GM12878 (cell line): ENCODE data around the gene INSC. TPM values are rescaled to one million over a fixed set of nuclear protein-coding genes. Genes with fewer than 3 reads are reported as not detected.

Experiments used
- ATAC-seq: fragments of 200-7000 bp; cut with Tn5 transposase; 3 replicates; pipeline ENCODE4 v1.9.1; 2020; ENCODE audit warnings: mild to moderate bottlenecking, moderate library complexity
- BruUV-seq: library from RNA; stranded (reverse); fragments of 400-500 nt; replicated peaks from 2 replicates; lab custom pipeline; 2021; lab: Mats Ljungman, UMichigan
- CTCF ChIA-PET: fragments of 300-600 bp; sonication (Branson Sonifier 250); formaldehyde crosslinking; extraction: SDS; loops from one replicate; lab custom pipeline; 2021; ENCODE audit warnings: inconsistent platforms; lab: Yijun Ruan, JAX
- POLR2A ChIA-PET: fragments of 350-600 bp; formaldehyde crosslinking; extraction: SDS; loops from one replicate; lab custom pipeline; 2021; ENCODE audit warnings: inconsistent platforms; lab: Charles Lee
- RAD21 ChIA-PET: fragments of 300-600 bp; sonication (Branson Sonifier 250); formaldehyde crosslinking; loops from one replicate; lab custom pipeline; 2023; ENCODE audit warnings: antibody characterized with exemption; ENCODE audit not compliant: unreplicated experiment; lab: Charles Lee
- SMC1A ChIA-PET: fragments of 300-600 bp; sonication (Branson Sonifier 250); formaldehyde crosslinking; loops from one replicate; lab custom pipeline; 2023; ENCODE audit not compliant: unreplicated experiment, uncharacterized antibody; lab: Charles Lee
- DNase-seq: peaks from one replicate; pipeline ENCODE4 v3.0.0-alpha.2; 2011; ENCODE audit warnings: low read depth, low spot score
- FAIRE-seq: peaks from 3 replicates; lab custom pipeline; 2011; peaks lifted over from hg19 to GRCh38; lab: Jason Lieb, UNC
- H2AFZ ChIP-seq: 2 replicates; pipeline ENCODE4 v1.6.0; 2011; ENCODE audit warnings: low read depth, low read length, control low read depth; ENCODE audit not compliant: control insufficient read depth
- H3K27ac ChIP-seq: 2 replicates; pipeline ENCODE4 v1.5.1; 2011; ENCODE audit warnings: control low read depth; ENCODE audit not compliant: control insufficient read depth, insufficient read depth
- H3K27me3 ChIP-seq, 2 experiments: replicated peaks in 1 of 2; 2 replicates each; pipeline versions ENCODE4 v1.6.0 to v1.6.1; 2011; ENCODE audit warnings: low read length in 1 of 2; ENCODE audit not compliant: control insufficient read depth in 2 of 2, insufficient read depth in 2 of 2
- H3K36me3 ChIP-seq, 2 experiments: 2 replicates each; pipeline ENCODE4 v1.5.1; 2011; ENCODE audit warnings: low read length in 1 of 2; ENCODE audit not compliant: control insufficient read depth in 2 of 2, insufficient read depth in 2 of 2
- H3K4me1 ChIP-seq: 2 replicates; pipeline ENCODE4 v1.6.1; 2011; ENCODE audit warnings: mild to moderate bottlenecking, low read length, moderate library complexity, mixed read lengths; ENCODE audit not compliant: control insufficient read depth, insufficient read depth
- H3K4me2 ChIP-seq: 2 replicates; pipeline ENCODE4 v1.6.0; 2011; ENCODE audit warnings: control low read depth; ENCODE audit not compliant: control insufficient read depth, insufficient read depth
- H3K4me3 ChIP-seq: fragments of 200-600 bp; sonication (generic); 2 replicates; pipeline ENCODE4 v1.5.1; 2016
- H3K79me2 ChIP-seq: 2 replicates; pipeline ENCODE4 v1.6.0; 2011; ENCODE audit warnings: low read length; ENCODE audit not compliant: control insufficient read depth, insufficient read depth
- H3K9ac ChIP-seq: 2 replicates; pipeline ENCODE4 v1.8.0; 2011; ENCODE audit warnings: low read length, control low read depth, mixed read lengths; ENCODE audit not compliant: control insufficient read depth, insufficient read depth
- H3K9me3 ChIP-seq: replicated peaks from 3 replicates; pipeline ENCODE4 v1.5.1; 2011; ENCODE audit warnings: mild to moderate bottlenecking, low read length; ENCODE audit not compliant: control insufficient read depth, insufficient read depth
- H4K20me1 ChIP-seq: 2 replicates; pipeline ENCODE4 v1.6.0; 2011; ENCODE audit not compliant: control insufficient read depth, insufficient read depth
- ASH2L ChIP-seq: fragments of 300-600, 200-600 bp; sonication (generic); IDR thresholded peaks from 2 replicates; pipeline ENCODE4 v1.6.1; 2017; ENCODE audit warnings: low read depth, mild to moderate bottlenecking, borderline replicate concordance
- CBX3 ChIP-seq: fragments of 200-600 bp; sonication (generic); IDR thresholded peaks from 2 replicates; pipeline ENCODE4 v1.6.1; 2016; ENCODE audit warnings: low read depth, borderline replicate concordance
- ESRRA ChIP-seq: IDR thresholded peaks from 2 replicates; pipeline ENCODE4 v1.6.1; 2012; ENCODE audit warnings: mild to moderate bottlenecking, low read length, improper control_type of control experiment
- IRF4 ChIP-seq: IDR thresholded peaks from 2 replicates; pipeline ENCODE4 v1.6.1; 2011; ENCODE audit warnings: low read depth, low read length
- JUNB ChIP-seq: IDR thresholded peaks from 2 replicates; pipeline ENCODE4 v1.6.1; 2016; ENCODE audit warnings: antibody characterized with exemption, mild to moderate bottlenecking
- KDM1A ChIP-seq: fragments of 200-600 bp; sonication (generic); IDR thresholded peaks from 2 replicates; pipeline ENCODE4 v1.6.1; 2016; ENCODE audit warnings: borderline replicate concordance
- MTA3 ChIP-seq: IDR thresholded peaks from 2 replicates; pipeline ENCODE4 v1.6.1; 2012; ENCODE audit warnings: low read length, inconsistent platforms, borderline replicate concordance
- NFYB ChIP-seq: IDR thresholded peaks from 2 replicates; pipeline ENCODE4 v1.6.1; 2011; ENCODE audit warnings: low read depth, mild to moderate bottlenecking, low read length, improper control_type of control experiment, moderate library complexity; ENCODE audit not compliant: insufficient read depth
- PAX5 ChIP-seq: IDR thresholded peaks from 2 replicates; pipeline ENCODE4 v1.6.1; 2011; ENCODE audit warnings: low read depth, low read length, borderline replicate concordance
- POLR2AphosphoS2 ChIP-seq: IDR thresholded peaks from 2 replicates; pipeline ENCODE4 v1.6.1; 2011; ENCODE audit warnings: low read depth, mild to moderate bottlenecking, low read length, improper control_type of control experiment, moderate library complexity
- POLR2AphosphoS5 ChIP-seq: IDR thresholded peaks from 2 replicates; pipeline ENCODE4 v1.6.1; 2011; ENCODE audit warnings: mild to moderate bottlenecking, low read length, inconsistent platforms
- RAD21 ChIP-seq: IDR thresholded peaks from 2 replicates; pipeline ENCODE4 v1.6.1; 2011; ENCODE audit warnings: mild to moderate bottlenecking, low read depth, low read length, moderate library complexity; ENCODE audit not compliant: insufficient read depth
- ZNF622 ChIP-seq: fragments of 450-650 bp; IDR thresholded peaks from 2 replicates; pipeline ENCODE4 v1.6.1; 2017; ENCODE audit warnings: mild to moderate bottlenecking, inconsistent platforms
- WGBS: methylation state at CpG from one replicate; pipeline ENCODE4 v1.1.6; 2016; ENCODE audit warnings: low lambda C conversion rate; ENCODE audit not compliant: insufficient replicate concordance, insufficient coverage; ENCODE audit errors: missing lambda C conversion rate; 5-methylcytosine and 5-hydroxymethylcytosine counted together
- in situ Hi-C: fragments of 300-500 bp; cut with MboI; formaldehyde crosslinking; loops from 9 replicates; pipeline ENCODE4 v1.14.3; 2018; ENCODE audit warnings: mixed read lengths
- intact Hi-C: fragments of 100-400 bp; cut with micrococcal nuclease; formaldehyde crosslinking; loops from one replicate; pipeline ENCODE4 v1.14.2; 2022; ENCODE audit not compliant: unreplicated experiment
- polyA plus RNA-seq, 11 experiments: library from polyadenylated mRNA; depleted of rRNA in 4 of 11; unstranded in 6 of 11; stranded (reverse) in 5 of 11; fragments of >200 nt; fragmentation: Nextera tagmentation in 4 of 11; fragmentation: Illumina TruSeq in 1 of 11; extraction: Ambion mirVana in 4 of 11; extraction: Trizol in 1 of 11; gene quantifications; 1 replicate in 1 of 11; 2 replicates in 10 of 11; pipeline versions ENCODE4 v1.2.1 to v1.2.3, GENCODE V29; 2011 to 2016; ENCODE audit warnings: inconsistent platforms in 2 of 11, missing spikeins in 2 of 11, low read depth in 1 of 11
- total RNA-seq, 4 experiments: library from RNA; depleted of rRNA in 3 of 4; stranded (reverse); fragments of >200 nt in 3 of 4; fragmentation: Illumina TruSeq in 1 of 4; extraction: Trizol in 1 of 4; gene quantifications; 2 replicates each; pipeline versions ENCODE4 v1.2.1 to v1.2.3, GENCODE V29; 2013 to 2021
- TF ChIP-seq, protein P1 (sequence below): IDR thresholded peaks from 2 replicates; pipeline ENCODE4 v1.6.1; 2011; ENCODE audit warnings: low read depth, mild to moderate bottlenecking, low read length, moderate library complexity, borderline replicate concordance; ENCODE audit errors: extremely low read depth
- TF ChIP-seq, protein P2 (sequence below): fragments of 450-650 bp; formaldehyde crosslinking; IDR thresholded peaks from 2 replicates; pipeline ENCODE4 v1.4.0; 2022; ENCODE audit warnings: mild to moderate bottlenecking, moderate library complexity
- TF ChIP-seq, protein P3 (sequence below): fragments of 450-650 bp; conservative IDR thresholded peaks from 2 replicates; pipeline ENCODE4 v1.6.1; 2017; ENCODE audit warnings: mild to moderate bottlenecking, moderate library complexity

The INSC gene
- total and polyA plus RNA-seq, 10 of the 15 experiments (the other 5 are each of a cell fraction or from before 2014, with no cell fraction given): 0.13 to 0.33 TPM; not detected in 8

DNA sequence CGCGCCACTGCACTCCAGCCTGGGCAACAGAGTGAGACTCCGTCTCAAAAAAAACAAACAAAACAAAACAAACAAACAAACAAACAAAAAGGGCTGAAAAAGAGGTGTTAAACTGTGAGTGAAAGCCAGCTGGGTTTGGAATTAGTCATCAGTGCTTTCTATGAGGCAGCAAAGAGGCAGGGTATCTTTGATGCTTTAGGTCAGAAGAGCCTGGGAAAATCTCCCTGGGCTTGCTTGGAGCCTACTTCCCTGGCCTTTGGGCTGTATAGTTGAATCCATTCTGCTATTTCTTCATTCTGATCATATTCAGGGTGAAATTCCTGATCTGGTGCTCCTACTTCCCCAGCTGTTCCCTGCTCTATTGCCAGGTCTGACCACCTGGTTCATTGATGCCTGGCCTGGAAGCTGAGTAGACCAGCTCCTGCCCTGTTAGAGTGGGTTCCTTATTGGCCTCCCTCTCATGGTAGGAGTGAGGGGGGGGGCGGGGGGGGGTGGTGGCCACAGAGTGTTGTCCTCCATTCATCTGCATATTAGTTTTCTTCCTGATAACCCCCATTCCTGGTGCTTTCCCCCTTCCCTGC lies 65.6 kb downstream of the INSC start:
- CTCF ChIA-PET: interaction anchor here (0.6 kb wide), 1 partner anchor 409 kb away, joined by 3 read pairs; no protein-coding TSS in a partner anchor
- Histone ChIP-seq H3K9ac (no peak overlapping the region), H3K9me3 (no peaks in the 10 kb centered on the region), H3K27ac (no peak overlapping the region), H3K79me2 (no peaks in the 10 kb centered on the region), H3K4me3 (no peak overlapping the region), H3K4me2 (no peak overlapping the region), H3K27me3 (no peaks in the 10 kb centered on the region; a peak in 1 of 4 replicates), H4K20me1 (no peaks in the 10 kb centered on the region), H2AFZ (no peak overlapping the region), H3K4me1 (no peaks in the 10 kb centered on the region; the same call in 1 of the 2 replicates), H3K36me3 (no peaks in the 10 kb centered on the region)
- TF ChIP-seq ZNF622: no peak
- TF ChIP-seq KDM1A: no peak
- TF ChIP-seq IRF4: peak; percentile 43; the same call in 1 of the 2 replicates
- TF ChIP-seq, protein P1, sequence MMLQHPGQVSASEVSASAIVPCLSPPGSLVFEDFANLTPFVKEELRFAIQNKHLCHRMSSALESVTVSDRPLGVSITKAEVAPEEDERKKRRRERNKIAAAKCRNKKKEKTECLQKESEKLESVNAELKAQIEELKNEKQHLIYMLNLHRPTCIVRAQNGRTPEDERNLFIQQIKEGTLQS: no peak
- TF ChIP-seq, protein P2, sequence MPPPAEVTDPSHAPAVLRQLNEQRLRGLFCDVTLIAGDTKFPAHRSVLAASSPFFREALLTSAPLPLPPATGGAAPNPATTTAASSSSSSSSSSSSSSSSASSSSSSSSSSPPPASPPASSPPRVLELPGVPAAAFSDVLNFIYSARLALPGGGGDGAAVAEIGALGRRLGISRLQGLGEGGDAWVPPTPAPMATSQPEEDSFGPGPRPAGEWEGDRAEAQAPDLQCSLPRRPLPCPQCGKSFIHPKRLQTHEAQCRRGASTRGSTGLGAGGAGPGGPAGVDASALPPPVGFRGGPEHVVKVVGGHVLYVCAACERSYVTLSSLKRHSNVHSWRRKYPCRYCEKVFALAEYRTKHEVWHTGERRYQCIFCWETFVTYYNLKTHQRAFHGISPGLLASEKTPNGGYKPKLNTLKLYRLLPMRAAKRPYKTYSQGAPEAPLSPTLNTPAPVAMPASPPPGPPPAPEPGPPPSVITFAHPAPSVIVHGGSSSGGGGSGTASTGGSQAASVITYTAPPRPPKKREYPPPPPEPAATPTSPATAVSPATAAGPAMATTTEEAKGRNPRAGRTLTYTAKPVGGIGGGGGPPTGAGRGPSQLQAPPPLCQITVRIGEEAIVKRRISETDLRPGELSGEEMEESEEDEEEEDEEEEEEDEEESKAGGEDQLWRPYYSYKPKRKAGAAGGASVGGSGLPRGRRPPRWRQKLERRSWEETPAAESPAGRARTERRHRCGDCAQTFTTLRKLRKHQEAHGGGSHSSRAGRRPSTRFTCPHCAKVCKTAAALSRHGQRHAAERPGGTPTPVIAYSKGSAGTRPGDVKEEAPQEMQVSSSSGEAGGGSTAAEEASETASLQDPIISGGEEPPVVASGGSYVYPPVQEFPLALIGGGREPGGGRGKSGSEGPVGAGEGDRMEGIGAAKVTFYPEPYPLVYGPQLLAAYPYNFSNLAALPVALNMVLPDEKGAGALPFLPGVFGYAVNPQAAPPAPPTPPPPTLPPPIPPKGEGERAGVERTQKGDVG (CRISPR knock-in tag): no peak
- TF ChIP-seq ASH2L: no peak
- no peak for TF ChIP-seq RAD21
- no peak for TF ChIP-seq PAX5
- TF ChIP-seq JUNB: peak; percentile 58
- no peak for TF ChIP-seq NFYB
- no peak for TF ChIP-seq POLR2AphosphoS5
- TF ChIP-seq, protein P3, sequence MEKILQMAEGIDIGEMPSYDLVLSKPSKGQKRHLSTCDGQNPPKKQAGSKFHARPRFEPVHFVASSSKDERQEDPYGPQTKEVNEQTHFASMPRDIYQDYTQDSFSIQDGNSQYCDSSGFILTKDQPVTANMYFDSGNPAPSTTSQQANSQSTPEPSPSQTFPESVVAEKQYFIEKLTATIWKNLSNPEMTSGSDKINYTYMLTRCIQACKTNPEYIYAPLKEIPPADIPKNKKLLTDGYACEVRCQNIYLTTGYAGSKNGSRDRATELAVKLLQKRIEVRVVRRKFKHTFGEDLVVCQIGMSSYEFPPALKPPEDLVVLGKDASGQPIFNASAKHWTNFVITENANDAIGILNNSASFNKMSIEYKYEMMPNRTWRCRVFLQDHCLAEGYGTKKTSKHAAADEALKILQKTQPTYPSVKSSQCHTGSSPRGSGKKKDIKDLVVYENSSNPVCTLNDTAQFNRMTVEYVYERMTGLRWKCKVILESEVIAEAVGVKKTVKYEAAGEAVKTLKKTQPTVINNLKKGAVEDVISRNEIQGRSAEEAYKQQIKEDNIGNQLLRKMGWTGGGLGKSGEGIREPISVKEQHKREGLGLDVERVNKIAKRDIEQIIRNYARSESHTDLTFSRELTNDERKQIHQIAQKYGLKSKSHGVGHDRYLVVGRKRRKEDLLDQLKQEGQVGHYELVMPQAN: no peak
- TF ChIP-seq POLR2AphosphoS2: no peak
- no peak for TF ChIP-seq CBX3
- TF ChIP-seq ESRRA: no peak
- TF ChIP-seq MTA3: no peak
- intact Hi-C loops (no loop called here), in situ Hi-C loops (no loop called here)
- RAD21 ChIA-PET: no interaction called here
- peak; percentile 71 for ATAC-seq
- SMC1A ChIA-PET: interaction anchor here (0.9 kb wide), 1 partner anchor 9 kb away, joined by 4 read pairs; no protein-coding TSS in a partner anchor
- FAIRE-seq: no peak
- 52% methylated on average over 4 of the region's 4 CpGs for WGBS
- DNase-seq: no peak
- no TSS peak for BruUV-seq
- POLR2A ChIA-PET: no interaction called here
